Gastrocnemius medialis (tissue), 4 donors: ENCODE measurements around the gene CLP1. TPM values are rescaled to one million over a fixed set of nuclear protein-coding genes. Genes with fewer than 3 reads are reported as not detected.

Experiments
- ATAC-seq, 2 donors: fragments of 150-250 bp; one replicate each; pipeline ENCODE4 v1.9.1; 2016
- DNase-seq, 2 donors: peaks; one replicate each; pipeline ENCODE4 v3.0.0-alpha.2; 2019
- H3K27ac ChIP-seq, 4 donors: fragments of 200-600 bp; sonication (generic); 1 replicate in 1 of 4; 2 replicates in 3 of 4; pipeline ENCODE4 v1.5.1; 2016 to 2018; ENCODE audit warnings: mild to moderate bottlenecking in 2 of 4, moderate library complexity in 1 of 4
- H3K27me3 ChIP-seq, 3 donors: fragments of 200-600 bp; sonication (generic) in 2 of 3; 1 replicate in 1 of 3; 2 replicates in 2 of 3; pipeline versions ENCODE4 v1.5.1 to v1.6.0; 2016 to 2019; ENCODE audit warnings: mild to moderate bottlenecking in 1 of 3, moderate library complexity in 1 of 3
- H3K36me3 ChIP-seq, 2 donors: fragments of 200-600 bp; sonication (generic) in 1 of 2; one replicate each; pipeline ENCODE4 v1.5.1; 2017 to 2018
- H3K4me1 ChIP-seq, 2 donors: fragments of 200-600 bp; sonication (generic) in 1 of 2; one replicate each; pipeline ENCODE4 v1.5.1; 2016 to 2017; ENCODE audit warnings: mild to moderate bottlenecking in 2 of 2
- H3K4me3 ChIP-seq, 4 donors: fragments of 200-600 bp; sonication (generic) in 3 of 4; 1 replicate in 1 of 4; 2 replicates in 3 of 4; pipeline ENCODE4 v1.5.1; 2016 to 2019; ENCODE audit warnings: mild to moderate bottlenecking in 2 of 4
- H3K9me3 ChIP-seq, 3 donors: fragments of 200-600 bp; sonication (generic) in 2 of 3; 1 replicate in 1 of 3; 2 replicates in 2 of 3; pipeline ENCODE4 v1.5.1; 2016 to 2019
- CTCF ChIP-seq, 5 experiments: fragments of 450-650 bp in 3 of 5; fragments of 200-600 bp in 2 of 5; sonication (generic) in 2 of 5; IDR thresholded peaks in 4 of 5; conservative IDR thresholded peaks in 1 of 5; 1 replicate in 4 of 5; 2 replicates in 1 of 5; pipeline ENCODE4 v1.5.1; 2016 to 2019; ENCODE audit warnings: antibody characterized with exemption in 5 of 5, mild to moderate bottlenecking in 3 of 5, moderate library complexity in 3 of 5
- POLR2A ChIP-seq, 2 donors: fragments of 450-650 bp; IDR thresholded peaks; one replicate each; pipeline ENCODE4 v1.6.1; 2017; ENCODE audit warnings: antibody characterized with exemption in 2 of 2, mild to moderate bottlenecking in 2 of 2, moderate library complexity in 2 of 2
- in situ Hi-C, 4 donors: fragments of 200-750 bp; cut with MboI; loops; one replicate each; pipeline versions ENCODE4 v1.15.0 to v1.8.0; 2017; ENCODE audit warnings: low sequenced_read_pairs in 4 of 4
- intact Hi-C: fragments of 100-400 bp; cut with DNase I; formaldehyde crosslinking; loops from one replicate; pipeline ENCODE4 v1.15.1; 2023; ENCODE audit warnings: low total_unique reads
- total RNA-seq, 4 donors: library from RNA; depleted of rRNA; stranded (reverse); fragments of >200 nt; gene quantifications; one replicate each; pipeline versions ENCODE4 v1.1.0 to v1.2.3, GENCODE V29; 2016

Gene CLP1
- total RNA-seq, 4 donors from 2014 or later, result 10.6 to 15.3 (median 11.2) TPM

- Histone ChIP-seq H3K4me3 (no peak overlapping the region), H3K36me3 (no peaks in the 10 kb centered on the region), H3K27ac (peak overlapping the region in 2 of 4 donors; percentile 10 to 26), H3K4me1 (peaks cover 8 to 30% of the 10 kb centered on the region in 2 donors), H3K9me3 (no peaks in the 10 kb centered on the region), H3K27me3 (peaks cover 14 to 19% (median 18%) of the 10 kb centered on the region in 3 donors)
- TF ChIP-seq POLR2A (IDR thresholded peaks at IDR 0.05) (no peak), CTCF (IDR thresholded peaks at IDR 0.05 in 4 of 5, conservative IDR thresholded peaks at IDR 0.05 in 1 of 5) (no peak)
- in situ Hi-C loops (loop anchor here (5.0 to 25.0 kb wide), 6 partner anchors 73 to 303 kb away; partner anchors contain the start of genes UBE2L6 (in 3 of the 4), P2RX3 (in 1 of the 4), RTN4RL2 (in 1 of the 4) and SSRP1 (in 1 of the 4)), intact Hi-C loops (loop anchor here (2.0 to 5.0 kb wide), 2 partner anchors 161 to 293 kb away; no protein-coding TSS in a partner anchor)
- DNase-seq (no peak), ATAC-seq (no peak)
Measured at GRCh38 chr11:57640068-57640800, 17.3 kb upstream of the CLP1 start.

DNA sequence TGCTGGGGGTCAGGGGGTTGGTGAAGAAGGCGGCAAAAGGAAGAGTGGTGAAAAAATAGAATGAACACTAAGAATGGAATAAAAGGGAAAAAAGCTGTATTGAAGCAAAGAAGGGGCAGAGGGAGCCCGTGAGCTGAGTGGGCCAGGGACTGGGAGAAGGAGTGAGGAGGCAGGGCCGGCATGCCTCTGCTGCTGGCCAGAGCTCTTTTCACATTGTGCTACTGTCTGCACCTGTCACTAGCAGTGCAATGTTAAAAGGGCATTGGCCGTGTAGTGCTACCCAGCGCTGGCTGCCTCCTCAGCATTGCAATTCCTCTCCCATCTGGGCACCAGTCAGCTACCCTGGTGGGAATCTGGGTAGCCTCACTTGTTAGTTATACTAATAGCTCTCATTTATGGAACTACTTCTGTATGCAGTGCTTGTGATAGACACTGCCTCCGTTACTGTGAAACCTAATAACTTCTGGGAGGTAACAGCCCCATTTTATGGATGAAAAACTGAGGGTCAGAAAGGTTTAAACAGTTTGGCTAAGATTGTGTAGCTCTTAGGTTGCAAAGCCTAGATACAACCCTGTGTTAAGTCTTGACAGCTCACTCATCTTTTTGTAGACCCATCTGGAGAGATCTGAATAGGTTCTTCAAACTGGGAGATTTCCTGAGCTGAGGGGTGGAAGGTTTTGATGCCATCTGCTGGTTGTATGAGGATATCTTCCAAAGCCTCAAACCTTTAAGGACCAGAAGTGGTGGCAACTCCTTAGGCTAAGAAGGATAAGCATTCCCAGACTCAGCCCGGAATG lies 16.4 kb upstream of the CLP1 start:
- in situ Hi-C loops, result loop anchor here (5.0 to 25.0 kb wide), 6 partner anchors 74 to 304 kb away; partner anchors contain the start of genes UBE2L6 (in 3 of the 4), P2RX3 (in 1 of the 4), RTN4RL2 (in 1 of the 4) and SSRP1 (in 1 of the 4)
- Histone ChIP-seq H3K36me3 (no peaks in the 10 kb centered on the region), H3K4me1 (peaks cover 12 to 31% of the 10 kb centered on the region in 2 donors), H3K9me3 (no peaks in the 10 kb centered on the region), H3K4me3 (no peak overlapping the region), H3K27ac (no peak overlapping the region), H3K27me3 (peaks cover 21 to 27% (median 26%) of the 10 kb centered on the region in 3 donors)
- ATAC-seq (peak; percentile 51 to 53), DNase-seq (peak in 1 of 2 donors; percentile 36)
- intact Hi-C loops, result loop anchor here (2.0 to 5.0 kb wide), 2 partner anchors 160 to 294 kb away; no protein-coding TSS in a partner anchor
- TF ChIP-seq POLR2A (IDR thresholded peaks at IDR 0.05), result no peak
- TF ChIP-seq CTCF (IDR thresholded peaks at IDR 0.05 in 4 of 5, conservative IDR thresholded peaks at IDR 0.05 in 1 of 5), result peak in 4 of 5 experiments; percentile 27 to 53 (median 38)

DNA sequence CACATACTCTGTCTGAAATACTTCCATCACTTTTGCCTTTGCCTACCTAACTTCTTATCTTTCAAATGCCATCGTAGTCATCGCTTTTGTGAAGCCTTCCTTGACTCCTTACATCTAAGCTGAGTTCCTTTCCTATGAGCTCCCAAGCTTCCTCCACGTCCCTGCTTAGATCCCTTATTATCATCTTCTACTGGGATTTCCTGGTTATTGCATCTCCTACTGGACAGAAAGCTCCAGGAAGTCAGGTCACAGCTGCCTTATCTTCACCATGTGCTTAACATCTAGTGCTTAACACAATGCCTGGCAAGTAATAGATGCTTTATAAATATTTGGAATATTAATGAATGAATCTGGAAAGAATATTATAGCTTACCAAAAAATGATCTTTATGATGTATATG lies 13.8 kb upstream of the CLP1 start:
- intact Hi-C loops (loop anchor here (1.0 to 5.0 kb wide), 3 partner anchors 76 to 297 kb away; no protein-coding TSS in a partner anchor), in situ Hi-C loops (loop anchor here (5.0 to 25.0 kb wide), 6 partner anchors 77 to 307 kb away; partner anchors contain the start of genes UBE2L6 (in 3 of the 4), P2RX3 (in 1 of the 4), RTN4RL2 (in 1 of the 4) and SSRP1 (in 1 of the 4))
- Histone ChIP-seq H3K4me3 (no peak overlapping the region), H3K9me3 (no peaks in the 10 kb centered on the region), H3K27ac (no peak overlapping the region), H3K36me3 (no peaks in the 10 kb centered on the region), H3K27me3 (peaks cover 34 to 39% (median 34%) of the 10 kb centered on the region in 3 donors), H3K4me1 (peaks cover 17 to 27% of the 10 kb centered on the region in 2 donors)
- no peak for ATAC-seq
- no peak for DNase-seq
- TF ChIP-seq POLR2A (IDR thresholded peaks at IDR 0.05), result no peak
- no peak for TF ChIP-seq CTCF (IDR thresholded peaks at IDR 0.05 in 4 of 5, conservative IDR thresholded peaks at IDR 0.05 in 1 of 5)
